Heart left ventricle (tissue), 16 donors: ENCODE data around the gene RAB1A. TPM values are rescaled to one million over a fixed set of nuclear protein-coding genes. Genes with fewer than 3 reads are reported as not detected.

Source experiments
- ATAC-seq, 4 donors: fragments of 200-7000 bp; cut with Tn5 transposase; one replicate each; pipeline ENCODE4 v1.9.1; 2020 to 2022; ENCODE audit warnings: moderate library complexity in 4 of 4, mild to moderate bottlenecking in 3 of 4, moderate number of reproducible peaks in 1 of 4
- DNase-seq, 5 donors: peaks; one replicate each; pipeline ENCODE4 v3.0.0-alpha.2; 2020
- H3K27ac ChIP-seq, 12 donors: fragments of 200-600 bp; sonication (generic) in 4 of 12; one replicate each; pipeline versions ENCODE4 v1.5.0 to v1.8.0; 2016 to 2022; ENCODE audit warnings: mild to moderate bottlenecking in 2 of 12
- H3K27me3 ChIP-seq, 9 donors: fragments of 200-600 bp; sonication (generic) in 2 of 9; one replicate each; pipeline versions ENCODE4 v1.5.1 to v1.8.0; 2016 to 2022; ENCODE audit warnings: mild to moderate bottlenecking in 3 of 9
- H3K36me3 ChIP-seq, 9 donors: fragments of 200-600 bp; sonication (generic) in 2 of 9; one replicate each; pipeline versions ENCODE4 v1.5.0 to v1.8.0; 2018 to 2022; ENCODE audit warnings: mild to moderate bottlenecking in 2 of 9
- H3K4me1 ChIP-seq, 12 donors: fragments of 200-600 bp; sonication (generic) in 4 of 12; one replicate each; pipeline versions ENCODE4 v1.5.0 to v1.8.0; 2016 to 2022; ENCODE audit warnings: mild to moderate bottlenecking in 3 of 12
- H3K4me3 ChIP-seq, 12 donors: fragments of 200-600 bp; sonication (generic) in 4 of 12; one replicate each; pipeline versions ENCODE4 v1.5.0 to v1.8.0; 2017 to 2022; ENCODE audit warnings: mild to moderate bottlenecking in 9 of 12, moderate library complexity in 4 of 12
- H3K9me3 ChIP-seq, 12 donors: fragments of 200-600 bp; sonication (generic) in 4 of 12; one replicate each; pipeline versions ENCODE4 v1.5.0 to v1.8.0; 2016 to 2022; ENCODE audit warnings: mild to moderate bottlenecking in 1 of 12
- CTCF ChIP-seq, 12 donors: fragments of 200-600 bp; sonication (generic) in 4 of 12; IDR thresholded peaks; one replicate each; pipeline versions ENCODE4 v1.5.0 to v1.8.0; 2018 to 2022; ENCODE audit warnings: antibody characterized with exemption in 12 of 12, mild to moderate bottlenecking in 5 of 12
- POLR2A ChIP-seq, 2 donors: fragments of 450-650 bp; IDR thresholded peaks; one replicate each; pipeline ENCODE4 v1.6.1; 2017; ENCODE audit warnings: antibody characterized with exemption in 2 of 2, mild to moderate bottlenecking in 2 of 2, moderate library complexity in 2 of 2
- WGBS, 4 donors: extraction: QIAGEN DNeasy Blood & Tissue Kit in 2 of 4; methylation state at CpG; one replicate each; pipeline versions ENCODE4 v1.1.5 to v1.1.7; 2013 to 2018; 5-methylcytosine and 5-hydroxymethylcytosine counted together
- intact Hi-C, 10 donors: fragments of 100-400 bp; cut with DNase I; formaldehyde crosslinking; loops; one replicate each; pipeline versions ENCODE4 v1.11.1 to v1.14.2; 2022
- polyA plus RNA-seq, 2 donors: library from polyadenylated mRNA; stranded (reverse); fragments of 200-250 nt; gene quantifications; one replicate each; pipeline ENCODE4 v1.2.3, GENCODE V29; 2013
- total RNA-seq, 9 donors: library from RNA; depleted of rRNA in 2 of 9; stranded (reverse); fragments of >200 nt in 2 of 9; fragmentation: NEBNext Ultra II Directional in 3 of 9; extraction: Animal tissue kit (Norgen Biotek cat#: 25700) in 3 of 9; gene quantifications; one replicate each; pipeline versions ENCODE4 v1.1.0 to v1.2.4, GENCODE V29; 2016 to 2023
- donor health status: ischemic (EF 13 %, LVEDD 7.1; RV severe dilation, severe dysfunction).
- donor health status: healthy with polysubstance abuse.
- donor health status: DM: no; HTN: yes; CAD: no.
- donor health status: DM: no; HTN: no; CAD: no.
- donor health status: ischemic (EF 25% LVEDD 6.9; RV normal size, moderate dysfunction).
- donor health status: ischemic (EF 25% LVEDD 5.7; RV mildly dilated, moderate dysfunction).
- donor health status: healthy.
- donor health status: DM: yes; HTN: yes; CAD: no.
- donor health status: ischemic (EF 35%, LVEDD 5.7; RV mildly dilated, moderate dysfunction).
- donor health status: nonischemic (EF 11% LVEDD 7.7; RV severe dilation, severe dysfunction).
- donor health status: DM: yes; HTN: yes; CAD: no.
- donor health status: PGD.
- donor health status: ischemic (EF 29% LVEDD 5.4; RV normal size, mild dysfunction).
- donor health status: nonischemic (EF 23%, LVEDD 6.1; RV moderate dilation, normal function).

Gene RAB1A
- total and polyA plus RNA-seq, 11 donors = 49.0 to 164 (median 118) TPM

DNA sequence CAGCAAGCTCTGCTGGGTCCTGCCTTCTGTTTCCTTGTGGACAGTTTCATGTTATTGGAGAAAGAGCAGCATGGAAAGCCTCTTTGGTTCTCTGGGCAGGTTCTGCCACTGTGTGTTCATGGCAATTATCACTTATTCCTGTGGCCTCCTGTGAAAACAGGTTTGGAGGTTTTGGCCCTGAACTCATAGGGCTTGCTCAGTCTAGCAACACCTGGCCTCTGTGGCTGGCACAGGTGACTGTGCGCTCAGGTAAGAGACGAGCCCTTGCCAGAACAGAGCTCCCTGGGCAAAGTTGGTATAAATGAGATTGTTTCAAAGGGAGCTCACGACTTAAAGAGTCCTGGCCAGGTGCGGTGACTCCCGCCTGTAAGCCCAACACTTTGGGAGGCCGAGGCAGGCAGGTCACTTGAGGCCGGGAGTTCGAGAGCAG lies 68.0 kb downstream of the RAB1A start:
- H3K27me3 ChIP-seq = no peaks in the 10 kb centered on the region
- TF ChIP-seq CTCF (IDR thresholded peaks at IDR 0.05) = no peak
- no peak for TF ChIP-seq POLR2A (IDR thresholded peaks at IDR 0.05)
- H3K4me3 ChIP-seq = no peak overlapping the region
- H3K4me1 ChIP-seq = peaks cover 4 to 99% (median 79%) of the 10 kb centered on the region in 12 donors
- 95 to 97% (median 95%) methylated on average over 5 to 8 of the region's 8 CpGs for WGBS, 4 donors
- H3K27ac ChIP-seq = peak overlapping the region in 1 of 12 donors; percentile 2
- no peak for ATAC-seq
- no peaks in the 10 kb centered on the region for H3K9me3 ChIP-seq
- intact Hi-C loops = loop anchor here in 7 of 10 donors (5.0 to 10.0 kb wide), 6 partner anchors 103 to 513 kb away; partner anchors contain the start of genes ACTR2 (in 1 of the 7) and SPRED2 (in 1 of the 7)
- H3K36me3 ChIP-seq = no peaks in the 10 kb centered on the region
- DNase-seq = no peak

- TF ChIP-seq CTCF (IDR thresholded peaks at IDR 0.05) = no peak
- no peak for TF ChIP-seq POLR2A (IDR thresholded peaks at IDR 0.05)
- H3K9me3 ChIP-seq = no peaks in the 10 kb centered on the region
- no peak for DNase-seq
- WGBS, 4 donors = 65 to 79% (median 74%) methylated on average over 7 of the region's 7 CpGs
- H3K4me3 ChIP-seq = no peak overlapping the region
- no peak for ATAC-seq
- H3K27ac ChIP-seq = peak overlapping the region in 2 of 12 donors; percentile 2 to 11
- H3K4me1 ChIP-seq = peaks cover 4 to 94% (median 78%) of the 10 kb centered on the region in 12 donors
- no peaks in the 10 kb centered on the region for H3K36me3 ChIP-seq
- no peaks in the 10 kb centered on the region for H3K27me3 ChIP-seq
- intact Hi-C loops = loop anchor here in 7 of 10 donors (5.0 to 10.0 kb wide), 6 partner anchors 103 to 513 kb away; partner anchors contain the start of genes ACTR2 (in 1 of the 7) and SPRED2 (in 1 of the 7)
Measured at GRCh38 chr2:65061146-65061909, 68.6 kb downstream of the RAB1A start.

DNA sequence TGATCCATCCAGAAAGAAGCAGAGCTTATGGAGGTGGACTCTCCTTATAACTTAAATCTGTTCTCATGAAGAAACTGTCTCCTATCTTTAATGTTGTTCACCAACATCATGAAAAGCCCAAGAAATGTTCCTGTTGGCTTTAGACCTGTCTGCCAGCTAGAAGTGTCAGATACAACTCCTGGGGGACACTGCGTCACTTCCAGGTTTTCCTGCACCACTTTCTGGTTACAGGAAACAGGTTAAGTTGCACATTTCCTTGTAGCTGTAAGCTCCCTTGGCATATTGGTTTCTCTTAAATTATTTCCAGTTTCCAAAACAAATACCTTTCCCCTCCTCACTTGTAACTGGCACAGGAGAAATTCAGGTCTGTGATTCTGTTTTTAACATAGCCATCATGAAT lies 70.8 kb downstream of the RAB1A start:
- TF ChIP-seq CTCF (IDR thresholded peaks at IDR 0.05) = no peak
- no peak for TF ChIP-seq POLR2A (IDR thresholded peaks at IDR 0.05)
- Histone ChIP-seq H3K4me1 (peaks cover 4 to 80% (median 67%) of the 10 kb centered on the region in 12 donors), H3K36me3 (no peaks in the 10 kb centered on the region), H3K27ac (peak overlapping the region in 11 of 12 donors; percentile 1 to 93 (median 51)), H3K27me3 (no peaks in the 10 kb centered on the region), H3K4me3 (no peak overlapping the region), H3K9me3 (no peaks in the 10 kb centered on the region)
- intact Hi-C loops = loop anchor here in 4 of 10 donors (2.0 to 5.0 kb wide), 5 partner anchors 16 to 168 kb away; partner anchors contain the start of genes RAB1A (in 2 of the 4) and ACTR2 (in 1 of the 4)
- DNase-seq = peak in 2 of 5 donors; percentile 58 to 66
- WGBS, 4 donors = 48 to 73% (median 60%) methylated on average over 1 of the region's 1 CpG
- no peak for ATAC-seq
